HG03575 (cell line): Measurements from ENCODE around the gene MORN3.

Source experiments
- ATAC-seq: cut with Tn5 transposase; IDR thresholded peaks from one replicate; pipeline ENCODE4 v1.9.1; 2021; ENCODE audit not compliant: unreplicated experiment, insufficient number of reproducible peaks, low FRiP score; ENCODE audit errors: extremely low read depth

The MORN3 gene

DNA sequence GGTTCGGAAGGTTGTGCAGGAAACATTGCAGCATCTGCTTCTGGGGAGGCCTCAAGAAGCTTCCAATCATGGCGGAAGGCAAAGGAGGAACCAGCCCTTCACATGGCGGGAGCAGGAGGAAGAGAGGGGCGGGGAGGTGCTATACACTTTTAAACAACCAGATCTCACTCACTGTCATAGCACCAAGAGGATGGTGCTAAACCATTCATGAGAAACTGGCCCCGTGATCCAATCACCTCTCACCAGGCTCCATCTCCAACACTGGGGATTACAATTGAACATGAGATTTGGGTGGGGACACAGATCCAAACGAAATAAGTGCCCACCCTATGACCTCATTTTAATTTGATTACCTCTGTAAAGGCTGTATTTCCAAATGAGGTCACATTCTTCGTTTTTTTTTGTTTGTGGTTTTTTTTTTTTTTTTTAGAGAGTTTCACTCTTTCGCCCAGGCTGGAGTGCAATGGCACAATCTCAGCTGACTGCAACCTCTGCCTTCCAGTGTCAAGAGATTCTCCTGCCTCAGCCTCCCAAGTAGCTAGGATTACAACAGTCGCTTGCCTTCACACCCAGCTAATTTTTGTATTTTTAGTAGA, 54.5 kb downstream of the MORN3 start:
- ATAC-seq, result no peak

DNA sequence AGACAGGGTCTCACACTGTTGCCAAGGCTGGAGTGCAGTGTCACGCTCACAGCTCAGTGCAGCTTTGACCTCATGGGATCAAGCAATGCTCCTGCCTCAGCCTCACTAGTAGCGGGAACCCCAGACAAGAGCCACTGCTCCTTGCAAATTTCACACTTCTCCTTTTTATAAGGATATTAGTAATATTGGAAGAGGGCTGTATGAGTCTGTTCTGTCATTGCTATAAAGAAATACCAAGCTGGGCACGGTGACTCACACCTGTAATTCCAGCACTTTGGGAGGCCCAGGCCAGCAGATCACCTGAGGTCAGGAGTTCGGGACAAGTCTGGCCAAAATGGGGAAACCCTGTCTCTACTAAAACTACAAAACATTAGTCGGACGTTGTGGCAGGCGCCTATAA, 56.0 kb downstream of the MORN3 start:
- no peak for ATAC-seq

DNA sequence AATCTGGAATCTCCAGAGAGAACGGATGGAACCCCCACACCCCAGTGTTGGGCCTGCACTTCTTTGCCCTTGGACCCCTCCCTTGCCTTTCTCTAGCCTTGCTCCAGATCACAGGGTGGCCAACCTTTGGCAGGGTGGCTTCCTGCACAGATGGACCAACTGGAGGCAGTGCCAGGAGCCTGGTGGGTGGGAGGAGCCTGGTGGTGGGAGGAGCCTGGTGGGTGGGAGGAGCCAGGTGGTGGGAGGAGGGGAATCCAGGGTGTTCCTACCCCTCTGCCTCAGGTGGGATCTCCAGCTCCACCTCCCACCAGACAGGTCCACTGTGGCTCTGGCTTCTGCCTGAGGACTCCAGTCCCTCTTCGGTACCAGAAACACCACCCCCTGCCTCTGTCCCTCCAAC, 58.1 kb downstream of the MORN3 start:
- no peak for ATAC-seq

DNA sequence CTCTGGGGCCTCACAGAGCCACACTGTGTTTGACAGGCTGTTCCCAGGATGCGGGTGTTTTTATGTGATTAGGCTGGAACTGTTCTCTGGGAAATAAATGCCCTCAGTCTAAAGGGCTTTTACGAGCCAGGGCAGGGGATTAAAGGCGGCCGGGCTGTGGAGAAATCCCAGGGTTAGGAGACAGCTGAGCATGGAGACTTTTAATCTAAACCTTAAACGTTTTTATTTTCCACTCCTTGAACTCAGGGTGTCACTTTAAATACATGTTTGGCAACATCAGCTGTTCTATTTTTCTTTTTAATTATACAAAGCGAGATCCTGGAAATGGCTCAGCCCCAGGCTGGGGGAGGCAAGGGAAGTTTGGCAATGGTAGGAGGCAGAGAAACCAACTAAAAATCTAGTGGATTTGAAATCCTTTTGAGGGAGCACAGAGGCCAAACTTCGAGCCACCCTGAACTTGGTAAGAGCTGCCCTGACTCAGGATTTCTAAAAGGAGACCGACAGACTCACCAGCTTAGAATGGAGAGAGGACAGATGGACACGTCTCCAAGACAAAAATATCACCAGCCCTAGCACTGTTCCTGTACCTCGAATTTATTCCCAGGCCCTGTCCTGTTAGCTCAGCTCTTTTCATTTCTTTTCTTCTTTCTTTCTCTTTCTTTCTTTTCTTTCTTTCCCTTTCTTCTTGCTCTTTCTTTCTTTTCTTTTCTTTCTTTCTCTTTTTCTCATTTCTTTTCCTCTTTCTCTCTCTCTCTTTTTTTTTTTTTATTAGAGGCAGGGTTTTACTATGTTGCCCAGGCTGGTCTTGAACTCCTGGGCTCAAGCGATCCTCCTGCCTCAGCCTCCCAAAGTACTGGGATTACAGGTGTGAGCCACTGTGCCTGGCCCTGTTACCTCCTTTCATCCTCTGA, 59.0 kb downstream of the MORN3 start:
- ATAC-seq, result no peak

DNA sequence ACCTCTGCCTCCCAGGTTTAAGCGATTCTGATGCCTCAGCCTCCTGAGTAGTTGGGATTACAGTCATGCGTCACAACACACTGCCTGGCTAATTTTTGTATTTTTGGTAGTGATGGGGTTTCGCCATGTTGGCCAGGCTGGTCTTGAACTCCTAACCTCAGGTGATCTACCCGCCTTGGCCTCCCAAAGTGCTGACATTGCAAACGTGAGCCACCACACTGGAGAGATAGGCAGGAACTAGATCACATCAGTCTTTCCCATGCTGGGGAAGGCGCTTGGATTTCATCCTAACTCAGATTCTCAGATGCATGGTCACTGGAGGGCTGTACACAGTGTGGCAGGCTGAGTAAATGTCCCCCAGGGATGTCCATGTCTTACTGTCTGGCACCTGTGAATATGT, 61.2 kb downstream of the MORN3 start:
- no peak for ATAC-seq

DNA sequence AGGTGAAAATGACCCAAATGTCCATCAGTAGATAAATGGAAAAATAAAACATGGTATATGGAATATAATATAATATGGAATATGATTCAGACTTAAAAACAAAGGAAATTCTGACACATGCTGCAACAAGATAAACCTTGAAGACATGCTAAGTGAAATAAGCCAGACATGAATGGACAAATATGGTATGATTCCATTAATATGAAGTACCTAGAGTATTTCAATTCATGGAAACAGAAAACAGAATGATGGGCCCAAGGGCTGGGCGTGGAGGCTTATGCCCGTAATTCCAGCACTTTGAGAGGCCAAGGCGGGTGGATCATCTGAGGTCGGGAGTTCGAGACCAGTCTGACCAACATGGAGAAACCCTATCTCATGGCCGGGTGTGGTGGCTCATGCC, 65.9 kb downstream of the MORN3 start:
- ATAC-seq, result no peak

DNA sequence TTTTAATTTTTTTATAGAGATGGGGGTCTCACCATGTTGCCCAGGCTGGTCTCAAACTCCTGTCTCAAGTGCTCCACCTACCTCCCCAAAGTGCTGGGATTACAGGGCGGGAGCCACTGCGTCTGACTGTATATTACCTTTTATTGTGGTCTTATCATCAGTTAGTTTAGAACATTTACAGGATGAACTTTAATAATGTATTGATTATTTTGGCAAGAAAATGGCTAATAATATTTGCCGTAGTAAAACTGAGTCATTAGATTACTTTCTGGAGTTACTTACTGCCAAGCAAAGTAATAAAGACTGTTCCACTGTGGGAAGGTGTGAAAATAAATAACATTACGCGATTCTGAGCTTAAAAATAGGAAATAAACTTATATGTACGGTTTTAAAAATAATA, 66.7 kb downstream of the MORN3 start:
- no peak for ATAC-seq

DNA sequence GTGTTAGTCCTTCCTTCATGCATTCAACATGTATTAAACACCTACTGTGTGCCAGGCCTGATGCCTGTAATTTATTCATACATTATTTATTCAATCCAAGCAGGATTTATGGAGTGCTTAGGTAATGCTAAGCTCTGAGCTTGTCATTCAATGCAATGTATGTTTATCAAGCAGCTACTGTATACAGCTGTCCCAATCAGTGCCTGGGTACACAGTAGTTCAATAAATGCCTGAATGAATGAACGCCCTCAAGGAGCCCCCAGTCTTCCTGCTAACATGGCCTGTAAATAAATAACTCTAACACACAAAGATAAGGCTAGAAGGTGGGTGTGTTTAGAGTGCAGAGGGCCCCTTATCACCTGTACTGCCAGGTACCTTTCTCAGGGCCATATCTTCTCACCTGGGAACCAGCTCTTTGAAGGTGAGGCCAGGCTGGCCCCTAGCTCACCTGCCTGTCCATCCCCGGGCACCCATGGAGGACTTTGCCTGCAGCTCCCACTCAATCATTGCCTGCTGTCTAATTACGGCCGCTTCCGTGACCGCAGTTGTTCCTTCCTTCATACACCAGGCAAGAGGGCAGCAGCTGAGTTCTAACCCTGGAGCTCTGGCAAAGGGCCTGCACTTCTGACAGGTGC, 68.6 kb downstream of the MORN3 start:
- ATAC-seq, result no peak
